HG03175 (cell line): ENCODE data around the gene LGALS16.
"Not testable (repeated sequence)": the region's sequence is repeated elsewhere in the genome, so short reads cannot be mapped to it uniquely, and the experiment has no call there.

ENCODE experiments used
- ATAC-seq: cut with Tn5 transposase; IDR thresholded peaks from one replicate; pipeline ENCODE4 v1.9.1; 2021; ENCODE audit warnings: mild to moderate bottlenecking, moderate library complexity; ENCODE audit not compliant: unreplicated experiment

Gene LGALS16

DNA sequence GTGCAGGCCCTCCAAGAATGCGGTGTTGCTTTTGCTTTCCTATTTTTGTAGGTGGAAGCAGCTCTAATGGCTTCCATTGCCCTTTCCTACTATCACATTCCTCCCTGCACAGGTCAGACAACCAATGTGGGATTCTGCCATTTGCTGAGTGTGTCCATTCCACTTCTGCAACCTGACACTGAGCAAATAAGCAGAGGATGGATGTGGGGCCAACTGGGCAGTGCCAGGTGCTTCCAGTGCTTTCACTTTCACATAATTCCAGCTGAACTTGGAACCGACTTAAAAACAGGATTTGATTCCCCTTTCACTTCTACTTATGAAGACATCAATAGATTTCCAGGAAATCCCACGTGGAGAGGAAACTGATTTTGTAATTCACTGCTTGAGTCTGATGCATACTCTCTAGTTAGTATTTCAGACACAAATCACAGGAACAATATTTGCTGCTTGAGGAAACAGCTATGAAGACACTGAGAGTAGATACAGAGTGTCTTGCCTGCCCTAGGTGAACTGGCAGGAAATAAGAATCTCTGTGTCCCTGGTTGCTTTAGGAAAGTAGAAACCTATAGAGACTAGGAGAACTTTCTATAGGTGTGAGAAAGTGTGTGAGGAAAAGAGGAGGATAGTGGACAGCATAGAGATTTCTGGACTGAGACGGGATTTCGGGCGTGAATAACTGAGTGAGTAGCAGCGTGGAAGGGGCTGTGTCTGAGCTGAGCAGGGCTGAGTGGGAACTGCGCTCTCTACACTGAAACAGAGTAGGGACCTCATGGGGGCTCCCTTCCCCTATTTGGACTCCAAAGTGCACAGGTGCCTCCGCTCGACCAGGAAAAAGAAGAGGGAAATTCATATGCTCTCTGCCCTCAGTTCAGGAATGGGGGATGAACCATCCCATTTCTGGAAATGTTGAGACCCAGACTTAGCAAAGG, 22.5 kb downstream of the LGALS16 start:
- ATAC-seq = no peak

DNA sequence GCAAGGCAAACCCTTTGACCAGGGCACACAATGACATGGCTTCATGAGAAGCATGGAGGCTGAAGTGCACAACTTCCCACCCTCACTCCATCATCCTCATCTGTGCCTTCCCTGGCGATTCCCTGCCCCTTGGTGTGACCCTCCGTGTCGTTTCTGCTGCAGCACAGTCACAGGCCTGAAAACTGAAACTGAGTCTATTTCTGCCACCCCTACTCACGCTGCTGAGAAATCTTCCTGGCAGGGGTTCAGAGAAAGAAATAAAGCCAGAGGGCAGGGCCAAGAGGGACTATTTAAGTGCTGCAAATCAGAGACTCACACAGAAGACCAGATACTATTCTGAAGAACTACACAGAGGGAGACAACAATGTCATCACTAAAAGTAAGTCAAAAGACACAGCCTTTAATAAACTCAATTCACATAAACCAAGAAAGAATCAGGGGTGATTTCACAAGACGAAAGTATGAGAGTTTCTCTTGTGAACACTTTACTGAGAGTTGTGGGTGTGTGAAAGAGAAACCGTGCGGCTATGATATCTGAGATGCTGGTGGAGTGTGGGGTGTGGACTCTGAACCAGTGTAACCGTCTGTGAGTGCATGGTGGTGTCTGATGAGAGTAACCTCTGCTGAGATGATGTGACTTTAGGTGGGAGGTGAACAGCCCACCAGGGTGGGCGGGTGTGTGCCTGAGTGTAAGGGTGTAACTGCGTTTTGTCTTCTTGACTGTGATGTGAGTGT, 23.5 kb downstream of the LGALS16 start:
- ATAC-seq = peak; percentile 59

DNA sequence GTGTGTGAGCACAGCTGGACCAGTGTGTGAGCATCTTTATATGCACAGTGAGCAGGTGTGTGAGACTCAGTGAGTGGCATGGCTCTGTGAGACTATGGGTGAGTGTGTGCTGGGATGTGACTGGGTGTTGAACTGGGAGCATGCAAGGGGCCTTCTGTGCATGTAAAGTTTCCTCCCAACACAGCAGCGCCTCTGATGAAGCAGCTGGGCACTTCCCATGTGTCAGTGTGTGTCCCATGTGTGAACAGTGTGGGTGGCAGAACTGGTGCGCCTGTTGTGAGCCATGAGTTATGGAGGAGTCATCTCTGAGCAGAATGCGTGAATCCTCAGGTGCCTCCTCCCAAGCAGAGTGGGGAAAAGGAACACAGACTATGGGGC, 24.1 kb downstream of the LGALS16 start:
- ATAC-seq = peak; percentile 23

DNA sequence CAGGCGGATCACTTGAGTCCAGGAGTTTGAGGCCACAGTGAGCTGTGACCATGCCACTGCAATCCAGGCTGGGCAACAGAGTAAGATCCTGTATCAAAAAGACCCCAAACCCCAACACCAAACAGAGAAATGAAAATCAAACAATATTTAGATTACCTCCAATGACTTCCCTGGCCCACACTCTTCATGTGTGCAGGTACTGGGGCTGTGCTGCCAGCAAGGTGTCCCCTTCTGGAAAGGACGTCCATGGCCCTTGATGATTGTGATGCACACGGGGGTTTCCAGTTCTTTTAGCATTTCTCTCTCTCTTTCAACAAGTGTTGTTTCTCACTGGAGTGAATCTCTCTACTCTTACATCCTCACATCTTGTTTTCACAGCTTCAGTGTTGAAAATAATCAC, 24.9 kb downstream of the LGALS16 start:
- no peak for ATAC-seq

DNA sequence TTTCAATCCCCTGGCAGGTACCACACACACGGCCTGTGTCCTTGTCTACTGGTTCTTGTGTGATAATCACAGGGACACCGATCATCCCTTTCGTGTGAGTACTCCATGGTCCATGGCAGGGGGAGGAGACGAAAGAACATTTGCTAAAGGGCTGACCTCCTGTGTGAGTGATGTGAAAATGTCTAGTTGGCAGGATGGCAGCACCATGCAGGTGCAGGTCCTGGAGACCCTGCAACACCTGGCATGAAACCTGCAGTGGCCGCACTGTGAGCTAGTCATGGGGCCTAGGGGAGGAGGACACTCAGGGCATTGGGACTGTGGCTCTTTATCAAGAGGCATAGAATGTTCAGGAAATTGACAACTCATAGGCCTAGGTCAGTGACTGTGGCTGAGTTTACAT, 25.7 kb downstream of the LGALS16 start:
- no peak for ATAC-seq

DNA sequence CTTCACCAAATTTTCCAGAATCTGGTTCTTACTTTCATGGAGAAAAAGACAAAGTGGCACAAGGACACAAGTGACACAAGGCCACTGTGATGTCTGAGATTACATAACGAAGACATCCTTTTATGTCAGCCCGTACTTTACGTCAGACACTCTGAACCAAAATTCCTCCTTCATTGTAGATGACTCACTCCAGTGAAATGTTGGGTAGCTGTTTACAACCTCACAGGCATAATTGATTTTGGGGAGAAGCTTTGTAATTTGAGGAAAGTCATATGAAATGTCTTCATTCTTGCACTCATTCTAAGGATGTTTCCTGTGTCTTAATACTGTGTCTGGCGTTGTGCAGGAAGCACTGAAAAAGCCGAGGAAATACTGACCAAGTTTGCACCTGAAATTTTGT, 28.6 kb downstream of the LGALS16 start:
- no peak for ATAC-seq

DNA sequence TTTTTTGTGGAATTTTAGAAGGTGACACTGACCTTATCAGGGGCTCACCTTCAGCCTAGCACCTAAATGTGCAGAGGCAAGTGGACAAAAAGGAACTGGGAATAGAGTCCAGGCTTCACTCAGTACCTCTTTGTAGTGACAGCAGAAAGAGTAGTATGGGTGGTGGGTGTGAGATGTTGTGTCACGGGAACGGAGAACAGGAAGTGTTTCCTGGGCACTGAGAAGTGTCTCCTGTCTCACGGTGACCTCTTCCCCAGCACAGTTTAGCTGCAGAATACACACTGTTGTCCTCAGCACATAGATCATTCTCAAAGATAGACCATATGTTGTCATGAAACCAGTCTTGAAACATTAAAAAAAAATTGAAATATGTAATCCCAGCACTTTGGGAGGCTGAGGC, 31.0 kb downstream of the LGALS16 start:
- ATAC-seq = no peak

DNA sequence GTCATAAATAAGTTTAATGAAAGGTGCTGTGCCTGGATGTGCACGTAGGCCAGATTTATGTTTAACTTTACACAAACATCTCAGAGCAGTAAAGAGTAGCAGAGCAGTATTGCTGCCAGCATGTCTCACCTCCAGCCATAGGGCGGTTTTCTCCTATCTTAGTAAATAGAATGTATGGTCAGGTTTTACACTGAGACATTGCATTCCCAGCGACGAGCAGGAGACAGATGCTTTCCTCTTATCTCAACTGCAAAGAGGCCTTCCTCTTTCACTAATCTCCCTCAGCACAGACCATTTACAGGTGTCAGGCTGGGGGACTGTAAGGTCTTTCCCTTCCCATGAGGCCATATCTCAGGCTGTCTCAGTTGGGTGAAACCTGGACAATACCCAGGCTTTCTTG, 32.9 kb downstream of the LGALS16 start:
- not testable (repeated sequence) for ATAC-seq

DNA sequence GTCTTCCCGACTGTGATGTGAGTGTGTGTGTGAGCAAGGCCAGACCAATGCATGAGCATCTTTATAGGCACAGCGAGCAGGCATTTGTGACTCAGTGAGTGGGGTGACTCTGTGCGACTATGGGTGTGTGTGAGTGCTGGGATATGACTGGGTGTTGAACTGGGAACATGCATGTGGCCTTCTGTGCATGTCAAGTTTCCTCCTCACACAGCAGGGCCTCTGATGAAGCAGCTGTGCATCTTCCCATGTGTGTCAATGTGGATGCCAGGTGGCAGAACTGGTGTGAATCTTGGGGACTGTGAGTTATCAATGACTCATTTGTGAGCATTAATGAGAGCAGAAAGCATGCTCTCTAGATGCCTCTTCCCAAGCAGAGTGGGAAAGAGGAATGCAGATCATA, 36.5 kb downstream of the LGALS16 start:
- ATAC-seq = no peak

DNA sequence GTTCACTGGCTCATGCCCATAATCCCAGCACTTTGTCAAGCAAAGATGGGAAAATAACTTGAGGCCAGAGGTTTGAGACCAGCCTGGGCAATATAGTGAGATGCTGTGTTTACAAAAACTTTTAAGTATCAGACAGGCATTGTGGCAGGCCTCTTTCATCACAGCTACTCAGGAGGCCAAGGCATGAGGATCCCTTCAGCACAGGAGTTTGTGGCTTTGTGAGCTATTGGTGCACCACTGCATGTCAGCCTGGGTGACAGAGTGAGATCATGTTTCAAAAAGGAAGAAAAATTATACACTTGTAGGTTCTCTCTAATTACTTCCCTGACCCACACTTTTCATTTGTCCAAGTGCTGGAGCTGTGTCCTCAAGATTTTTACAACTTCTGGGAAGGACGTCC, 37.1 kb downstream of the LGALS16 start:
- ATAC-seq = no peak

DNA sequence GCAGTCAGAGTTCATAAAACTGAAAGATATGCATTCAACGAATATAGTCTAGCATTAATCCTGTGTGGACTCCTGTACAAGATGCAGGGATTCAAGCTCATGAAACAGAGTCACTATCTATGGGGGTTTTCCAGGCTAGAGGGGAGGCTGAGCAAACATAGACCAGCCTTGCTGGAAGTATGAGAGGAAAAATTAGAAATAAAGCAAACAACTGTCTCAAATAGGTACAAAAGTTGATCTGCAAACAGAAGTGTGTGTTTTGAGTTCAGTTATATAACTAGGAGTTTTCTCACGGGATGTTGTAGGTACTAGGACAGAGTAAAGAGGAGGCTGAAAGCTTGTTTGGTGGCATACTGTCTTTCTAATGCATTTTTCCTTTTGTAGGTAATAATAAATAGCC, 40.0 kb downstream of the LGALS16 start:
- no peak for ATAC-seq

DNA sequence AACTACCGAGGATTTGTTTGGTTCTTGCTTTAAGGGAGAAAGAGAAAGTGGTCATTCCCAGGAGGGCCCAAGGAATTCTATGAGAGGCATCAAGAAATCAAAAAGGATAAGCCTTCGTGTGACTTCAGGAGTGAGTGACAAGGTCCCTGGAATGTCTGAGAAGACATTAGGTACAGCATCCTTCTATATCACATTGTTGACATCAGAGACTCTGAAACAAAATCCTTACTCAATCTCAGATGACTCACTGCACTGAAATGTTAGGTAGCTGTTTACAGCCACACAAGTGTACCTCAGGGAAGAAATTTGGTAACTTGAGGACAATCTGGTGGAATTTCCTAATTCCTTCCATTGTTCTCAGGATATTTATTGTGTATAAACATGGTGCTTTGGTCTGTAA, 40.7 kb downstream of the LGALS16 start:
- no peak for ATAC-seq

DNA sequence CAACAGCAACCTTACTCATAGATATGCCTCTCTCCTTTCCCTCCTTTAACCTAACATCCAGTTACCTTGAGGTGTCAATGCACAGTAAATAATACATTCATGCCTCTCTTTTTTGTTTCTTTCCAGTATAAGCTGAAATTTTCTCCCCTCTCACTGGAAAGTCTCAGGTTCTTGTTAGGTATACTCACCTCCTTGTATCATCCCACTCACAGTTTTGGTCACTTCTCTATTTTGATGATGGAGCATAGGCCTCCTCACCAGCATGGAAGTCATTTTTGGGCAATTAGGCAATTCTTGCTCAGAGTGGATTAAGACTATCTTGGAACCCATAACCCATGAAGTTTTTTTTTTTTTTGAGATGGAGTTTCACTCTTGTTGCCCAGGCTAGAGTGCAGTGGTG, 42.8 kb downstream of the LGALS16 start:
- no peak for ATAC-seq

DNA sequence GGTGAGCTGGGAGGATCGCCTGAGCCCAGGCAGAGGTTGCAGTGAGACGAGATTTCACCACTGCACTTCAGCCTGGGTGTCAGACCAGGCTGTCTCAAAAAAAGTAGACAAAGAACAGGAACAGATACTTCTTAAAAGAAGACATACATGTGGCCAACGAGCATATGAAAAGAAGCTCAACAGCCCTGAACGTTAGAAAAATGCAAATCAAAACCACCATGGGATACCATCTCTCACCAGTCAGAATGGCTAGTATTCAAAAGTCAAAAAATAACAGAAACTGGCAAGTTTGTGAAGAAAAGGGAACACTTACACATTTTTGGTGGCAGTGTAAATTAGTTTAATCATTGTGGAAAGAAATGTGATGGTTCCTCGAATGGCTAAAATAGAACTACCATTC, 45.6 kb downstream of the LGALS16 start:
- no peak for ATAC-seq

DNA sequence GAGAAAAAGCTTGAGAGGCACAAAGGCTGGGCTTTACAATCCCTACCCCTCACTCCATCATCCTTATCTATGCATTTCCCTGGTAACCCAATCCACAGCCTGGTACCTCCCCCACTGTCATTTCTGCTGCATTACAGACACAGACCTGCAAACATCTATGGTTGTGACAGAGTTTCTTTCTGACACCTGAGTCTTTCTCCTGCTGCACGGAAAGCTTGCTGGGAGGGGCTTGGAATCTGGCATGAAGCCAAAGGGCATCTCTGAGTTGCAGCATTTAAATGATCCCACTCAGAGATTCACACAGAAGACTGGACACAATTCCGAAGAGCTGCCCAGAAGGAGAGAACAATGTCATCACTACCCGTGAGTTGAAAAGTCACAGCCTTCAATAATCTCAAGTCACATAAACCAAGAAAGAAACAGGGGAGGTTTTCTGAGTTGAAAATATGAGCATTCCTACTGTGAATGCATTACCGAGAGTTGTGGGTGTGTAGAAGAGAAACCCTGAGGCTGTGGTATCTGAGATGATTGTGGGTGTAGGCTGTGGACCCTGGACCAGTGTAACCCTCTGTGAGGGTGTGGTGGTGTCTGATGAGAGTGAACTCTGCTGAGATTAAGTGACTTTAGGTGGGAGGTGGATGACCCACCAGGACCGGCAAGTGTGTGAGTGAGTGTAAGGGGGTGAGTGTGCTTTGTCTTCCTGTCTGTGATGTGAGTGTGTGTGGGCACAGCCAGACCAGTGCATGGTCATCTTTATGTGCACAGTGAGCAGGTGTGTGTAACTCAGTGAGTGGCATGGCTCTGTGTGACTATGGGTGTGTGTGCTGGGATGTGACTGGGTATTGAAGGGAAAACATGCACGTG, 48.7 kb downstream of the LGALS16 start, which contains the start of gene LGALS14:
TSS of gene LGALS14 (plus strand) at position 301 of the 864 bp plus-strand sequence. CDS start at position 349, 48 bp downstream.
- no peak for ATAC-seq

DNA sequence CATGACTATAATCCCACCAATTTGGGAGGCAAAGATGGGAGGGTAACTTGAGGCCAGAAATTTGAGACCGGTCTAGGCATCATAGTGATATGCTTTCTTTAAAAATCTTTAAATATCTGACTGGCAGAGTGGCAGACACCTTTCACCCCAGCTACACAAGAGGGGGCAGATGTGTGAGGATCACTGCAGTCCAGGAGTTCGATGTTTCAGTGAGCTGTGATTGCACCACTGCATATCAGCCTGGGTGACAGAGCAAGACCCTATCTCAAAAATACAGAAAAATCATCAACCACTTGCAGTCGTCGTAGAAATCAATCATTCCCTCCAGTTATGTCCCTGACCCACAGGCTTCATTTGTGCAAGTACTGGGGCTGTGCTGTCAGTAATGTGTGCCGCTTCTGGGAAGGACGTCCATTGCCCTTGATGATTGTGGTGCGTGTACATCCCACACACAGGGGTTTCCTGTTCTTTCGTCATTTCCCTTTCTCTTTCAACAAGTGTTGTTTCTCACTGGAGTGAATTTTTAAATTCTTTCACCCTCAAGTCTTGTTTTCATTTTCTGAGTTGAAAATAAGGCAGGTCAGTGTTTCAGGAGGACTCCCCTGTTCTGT, 50.0 kb downstream of the LGALS16 start:
- no peak for ATAC-seq

DNA sequence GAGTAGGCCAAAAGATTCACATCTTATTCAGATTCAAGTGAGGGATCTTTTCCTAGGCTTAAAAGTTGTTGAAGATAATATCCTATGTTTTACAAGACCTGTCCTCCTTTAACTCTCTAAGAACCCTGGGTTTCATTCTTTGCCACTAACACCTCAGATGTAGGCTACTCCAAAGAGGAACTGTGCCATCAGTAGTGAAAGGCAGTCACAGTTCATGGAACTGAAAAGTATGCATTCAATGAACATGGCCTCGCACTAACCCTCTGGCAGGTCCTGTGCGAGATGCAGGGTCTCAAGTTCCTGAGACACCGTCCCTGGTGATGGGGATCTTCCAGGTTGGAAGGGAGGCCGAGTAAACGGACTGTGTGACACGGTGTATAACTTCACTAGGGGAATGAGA, 52.9 kb downstream of the LGALS16 start:
- ATAC-seq = no peak

DNA sequence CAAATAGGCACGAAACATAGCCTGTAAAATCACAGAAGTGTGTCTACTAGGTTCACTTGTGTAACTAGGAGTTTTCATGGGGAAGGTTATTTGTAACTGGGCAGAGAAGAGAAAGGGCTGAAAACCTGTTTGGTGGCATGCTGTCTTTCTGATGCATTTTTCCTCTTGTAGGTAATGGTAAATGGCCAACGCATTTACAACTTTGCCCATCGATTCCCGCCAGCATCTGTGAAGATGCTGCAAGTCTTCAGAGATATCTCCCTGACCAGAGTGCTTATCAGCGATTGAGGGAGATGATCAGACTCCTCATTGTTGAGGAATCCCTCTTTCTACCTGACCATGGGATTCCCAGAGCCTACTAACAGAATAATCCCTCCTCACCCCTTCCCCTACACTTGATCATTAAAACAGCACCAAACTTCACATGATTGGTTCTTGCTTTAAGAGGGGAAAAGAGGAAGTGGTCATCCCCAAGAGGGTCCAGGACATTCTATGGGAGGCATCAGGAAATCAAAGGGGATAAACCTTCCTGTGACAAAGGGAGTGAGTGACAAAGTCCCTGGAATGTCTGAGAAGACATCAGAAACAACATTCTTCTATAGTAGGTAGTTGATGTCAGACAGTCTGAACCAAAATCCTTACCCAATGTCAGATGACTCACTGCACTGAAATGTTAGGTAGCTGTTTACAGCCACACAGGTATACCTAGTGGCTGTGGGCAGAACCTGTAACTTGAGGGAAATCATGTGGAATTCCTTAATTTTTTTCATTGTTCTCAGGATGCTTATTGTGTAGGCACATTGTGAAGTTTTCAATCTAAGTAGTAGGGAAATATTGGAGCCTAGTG, 53.5 kb downstream of the LGALS16 start:
- no peak for ATAC-seq
